Caki2 (cell line): ENCODE results near the gene BLCAP. TPM values are rescaled to one million over a fixed set of nuclear protein-coding genes. Genes with fewer than 3 reads are reported as not detected.
"Not testable (repeated sequence)": the region's sequence is repeated elsewhere in the genome, so short reads cannot be mapped to it uniquely, and the experiment has no call there.

Source experiments
- DNase-seq: peaks from one replicate; pipeline ENCODE4 v3.0.0-alpha.2; 2015; ENCODE audit warnings: low read depth
- in situ Hi-C: cut with HindIII; loops from 2 replicates; pipeline ENCODE4 v1.10.0; 2016; ENCODE audit warnings: low sequenced_read_pairs, low pct_unique_long_range_greater_than_20kb, mixed read lengths
- total RNA-seq: library from RNA; depleted of rRNA; stranded (reverse); fragments of >200 nt; shearing (Covaris generic); gene quantifications from 2 replicates; pipeline ENCODE4 v1.2.3, GENCODE V29; 2014; ENCODE audit warnings: low replicate concordance; rRNA removed

Gene BLCAP
- total RNA-seq, 1 experiment from 2014 or later, result 28.3 TPM

DNA sequence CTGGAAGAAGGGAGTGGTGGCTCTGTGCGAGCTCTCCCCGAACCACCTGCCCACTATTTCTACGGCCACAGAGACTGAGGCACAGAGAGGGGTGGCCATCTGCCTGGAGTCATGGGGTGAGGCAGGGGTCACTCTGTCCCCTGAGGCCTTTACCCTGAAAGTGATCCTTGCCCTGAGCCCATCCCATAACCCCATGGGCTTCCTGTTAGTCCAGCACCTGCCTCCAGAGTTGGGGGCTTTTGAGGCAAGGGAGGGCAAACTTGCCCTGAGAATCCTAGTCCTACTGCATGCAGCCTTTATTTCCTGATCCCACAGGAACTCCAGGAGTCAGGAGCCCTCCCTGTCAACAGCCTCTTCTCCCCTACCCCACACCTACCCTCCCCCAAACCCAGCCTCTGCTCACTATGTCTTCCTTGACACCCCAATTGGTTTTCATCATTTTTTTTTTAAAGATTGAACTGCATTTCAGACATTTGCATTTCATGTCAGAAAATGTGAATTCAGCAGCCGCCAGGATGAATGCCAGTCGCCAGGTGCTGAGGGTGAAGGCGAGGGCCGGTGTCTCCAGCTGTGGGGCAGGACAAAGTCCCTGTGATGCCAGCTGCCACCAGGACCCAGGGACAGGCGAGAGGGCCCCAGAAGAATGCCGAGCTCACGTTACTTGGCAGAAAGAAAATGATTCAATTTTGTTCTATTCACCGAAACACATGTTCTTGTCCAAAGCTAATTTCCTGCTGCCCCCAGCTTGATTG lies 54.3 kb downstream of the BLCAP start:
- no peak for DNase-seq
- in situ Hi-C loops, result no loop called here

DNA sequence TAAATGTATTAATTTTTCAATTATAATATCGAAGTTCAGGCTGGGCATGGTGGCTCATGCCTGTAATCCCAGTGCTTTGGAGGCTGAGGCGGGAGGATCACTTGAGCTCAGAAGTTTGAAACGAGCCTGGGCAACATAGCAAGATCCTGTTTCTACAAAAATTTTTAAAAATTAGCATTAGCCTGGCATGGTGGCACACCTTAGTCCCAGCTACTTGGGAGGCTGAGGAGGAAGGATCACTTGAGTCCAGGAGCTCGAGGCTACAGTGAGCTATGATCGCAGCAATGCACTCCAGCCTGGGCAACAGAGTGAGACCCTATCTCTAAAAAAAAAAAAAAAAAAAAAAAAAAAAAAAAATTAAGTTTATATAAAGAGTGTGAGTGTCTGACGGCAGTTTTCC lies 55.2 kb downstream of the BLCAP start:
- DNase-seq, in situ Hi-C loops: not testable (repeated sequence)

DNA sequence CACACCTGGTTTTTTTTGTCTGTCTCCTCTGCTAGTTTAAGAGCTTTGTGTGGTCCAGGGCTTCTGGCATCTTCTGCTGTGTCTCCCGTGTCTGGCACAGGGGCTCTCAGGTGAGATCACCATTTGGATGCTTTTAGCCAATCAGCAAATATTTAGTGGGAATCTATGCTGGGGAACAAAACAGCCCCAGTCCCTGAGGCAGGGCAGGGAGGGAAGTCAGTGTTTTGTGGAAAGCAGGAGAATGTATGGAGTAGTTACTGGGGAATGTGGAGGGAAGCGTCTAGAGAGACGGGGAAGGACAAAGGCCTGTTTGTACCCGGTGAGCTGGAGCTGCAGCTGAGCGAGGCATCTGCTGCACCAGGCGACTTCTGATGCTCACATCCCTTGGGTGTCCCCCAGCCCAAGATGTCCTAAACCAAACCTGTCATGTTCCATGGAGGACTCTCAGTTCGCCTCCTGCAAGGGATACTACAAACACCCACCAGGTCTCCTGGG lies 55.9 kb downstream of the BLCAP start:
- in situ Hi-C loops, result no loop called here
- no peak for DNase-seq

DNA sequence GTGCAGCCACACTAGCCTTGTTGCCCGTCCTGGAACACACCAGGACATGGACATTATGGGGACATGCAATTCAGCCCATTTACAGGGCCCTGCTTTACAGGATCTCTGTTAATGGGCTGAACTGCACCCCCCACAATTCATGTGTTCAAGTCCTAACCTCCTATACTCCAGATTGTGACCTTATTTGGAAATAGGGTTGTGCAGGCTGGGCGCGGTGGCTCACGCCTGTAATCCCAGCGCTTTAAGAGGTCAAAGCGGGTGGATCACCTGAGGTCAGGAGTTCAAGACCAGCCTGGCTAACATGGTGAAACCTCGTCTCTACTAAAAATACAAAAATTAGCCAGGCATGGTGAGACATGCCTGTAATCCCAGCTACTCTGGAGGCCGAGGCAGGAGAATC lies 57.5 kb downstream of the BLCAP start:
- DNase-seq, in situ Hi-C loops: not testable (repeated sequence)

DNA sequence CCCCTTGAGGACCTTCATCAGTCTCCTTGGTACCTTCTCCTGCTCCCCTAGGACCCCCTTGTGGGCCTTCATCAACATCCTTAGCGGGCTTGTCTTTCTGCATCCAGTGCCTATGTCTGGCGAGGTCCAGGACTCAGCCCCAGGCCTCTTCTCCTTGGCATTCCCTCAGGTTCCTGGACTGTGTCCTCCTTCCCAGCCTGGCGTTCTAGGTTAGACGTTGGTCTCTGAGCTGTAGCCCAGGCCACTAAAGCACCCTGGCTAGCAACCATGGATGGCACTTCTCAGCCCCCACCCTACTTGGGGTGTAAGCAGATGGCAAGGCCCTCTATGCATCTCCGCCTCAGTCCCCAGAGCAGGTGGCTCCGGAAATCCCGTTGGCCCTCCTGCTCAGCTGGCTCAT lies 58.1 kb downstream of the BLCAP start:
- DNase-seq, result no peak
- in situ Hi-C loops, result no loop called here

DNA sequence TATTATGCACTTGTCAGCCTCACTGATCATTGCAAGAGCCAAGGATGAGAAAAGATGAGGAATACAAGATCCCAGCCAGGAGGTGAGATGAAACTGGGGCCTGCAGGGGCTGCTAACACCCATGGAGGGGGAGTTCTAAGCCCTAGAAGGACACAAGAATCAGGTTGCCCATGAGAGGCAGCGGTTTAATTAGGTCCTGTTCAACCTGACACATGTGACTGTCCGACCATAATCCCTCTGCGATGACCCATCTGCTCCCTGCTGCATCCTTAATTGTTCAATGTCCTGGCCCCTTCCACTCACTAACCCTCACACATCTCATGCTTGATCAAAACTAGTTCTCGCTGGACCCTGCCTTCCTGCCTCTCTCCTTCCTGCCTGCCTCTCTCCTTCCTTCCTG lies 58.8 kb downstream of the BLCAP start:
- no peak for DNase-seq
- in situ Hi-C loops, result no loop called here

Other genes with a start within 250 kb of the BLCAP start
- gene MANBAL, start 238.2 kb downstream of the BLCAP start, total RNA-seq, result 143 and 158 TPM in 2 replicates
- gene SRC, start 181.7 kb downstream of the BLCAP start, total RNA-seq, result 124 and 153 TPM in 2 replicates
- not detected in 2 replicates for gene NNAT, start 6.6 kb downstream of the BLCAP start, total RNA-seq
- 40.0 and 78.2 TPM in 2 replicates for gene CTNNBL1, start 166.2 kb upstream of the BLCAP start, total RNA-seq